HG02571 (cell line): ENCODE data around the gene KIAA0586.
"Not testable (repeated sequence)": the region's sequence is repeated elsewhere in the genome, so short reads cannot be mapped to it uniquely, and the experiment has no call there.

ENCODE experiments used
- ATAC-seq: cut with Tn5 transposase; IDR thresholded peaks from one replicate; pipeline ENCODE4 v1.9.1; 2021; ENCODE audit warnings: mild to moderate bottlenecking, moderate library complexity; ENCODE audit not compliant: unreplicated experiment

The KIAA0586 gene

GRCh38 chr14:58588321-58588720 is 160.8 kb downstream of the KIAA0586 start:
- ATAC-seq, result not testable (repeated sequence)

- ATAC-seq, result no peak
Observed at GRCh38 chr14:58593977-58594376, 166.5 kb downstream of the KIAA0586 start.

GRCh38 chr14:58597041-58597440 is 169.5 kb downstream of the KIAA0586 start:
- ATAC-seq, result no peak

GRCh38 chr14:58598028-58598803 is 170.7 kb downstream of the KIAA0586 start:
- no peak for ATAC-seq

- ATAC-seq, result no peak
Observed at GRCh38 chr14:58598804-58599525, 171.4 kb downstream of the KIAA0586 start.

- ATAC-seq, result no peak
Observed at GRCh38 chr14:58599707-58600106, 172.2 kb downstream of the KIAA0586 start.
